Activated CD4-positive, alpha-beta T cell treated with anti-CD3 and anti-CD28 coated beads, Interleukin-2, amount 10 ng/mL, durations not matched to agents 7 days and 5 days (primary cell): ENCODE measurements around the gene ABR. TPM values are rescaled to one million over a fixed set of nuclear protein-coding genes. Genes with fewer than 3 reads are reported as not detected.
A peak's percentile ranks its signal among the peaks of the same experiment; 100 is the strongest.
"Not testable (repeated sequence)": the region's sequence is repeated elsewhere in the genome, so short reads cannot be mapped to it uniquely, and the experiment has no call there.

Experiments
- CTCF ChIA-PET: fragments of 350-600 bp; sonication (Branson Sonifier 250); formaldehyde crosslinking; loops from one replicate; lab custom pipeline; 2021; ENCODE audit warnings: antibody characterized with exemption; lab: Charles Lee
- POLR2A ChIA-PET: fragments of 350-600 bp; sonication (Branson Sonifier 250); formaldehyde crosslinking; loops from one replicate; lab custom pipeline; 2021; ENCODE audit warnings: antibody characterized with exemption; lab: Charles Lee
- DNase-seq: peaks from one replicate; pipeline ENCODE4 v3.0.0-alpha.2; 2020
- H3K27ac Mint-ChIP-seq: one replicate; pipeline ENCODE4 v1.8.0; 2021; ENCODE audit warnings: mild to moderate bottlenecking, moderate library complexity, mixed read lengths
- H3K27me3 Mint-ChIP-seq: one replicate; pipeline ENCODE4 v1.8.0; 2021; ENCODE audit warnings: mixed read lengths
- H3K36me3 Mint-ChIP-seq: one replicate; pipeline ENCODE4 v1.8.0; 2021; ENCODE audit warnings: low read depth, mixed read lengths
- H3K4me1 Mint-ChIP-seq: one replicate; pipeline ENCODE4 v1.8.0; 2021; ENCODE audit warnings: mixed read lengths
- H3K4me3 Mint-ChIP-seq: one replicate; pipeline ENCODE4 v1.8.0; 2021; ENCODE audit warnings: mild to moderate bottlenecking, moderate library complexity, mixed read lengths
- H3K9me3 Mint-ChIP-seq: one replicate; pipeline ENCODE4 v1.8.0; 2021; ENCODE audit warnings: mixed read lengths
- total RNA-seq, 2 experiments: library from RNA; stranded (reverse); gene quantifications; one replicate each; pipeline ENCODE4 v1.2.3, GENCODE V29; 2021

ABR gene
- total RNA-seq, 2 experiments from 2014 or later: 145 to 163 TPM

DNA sequence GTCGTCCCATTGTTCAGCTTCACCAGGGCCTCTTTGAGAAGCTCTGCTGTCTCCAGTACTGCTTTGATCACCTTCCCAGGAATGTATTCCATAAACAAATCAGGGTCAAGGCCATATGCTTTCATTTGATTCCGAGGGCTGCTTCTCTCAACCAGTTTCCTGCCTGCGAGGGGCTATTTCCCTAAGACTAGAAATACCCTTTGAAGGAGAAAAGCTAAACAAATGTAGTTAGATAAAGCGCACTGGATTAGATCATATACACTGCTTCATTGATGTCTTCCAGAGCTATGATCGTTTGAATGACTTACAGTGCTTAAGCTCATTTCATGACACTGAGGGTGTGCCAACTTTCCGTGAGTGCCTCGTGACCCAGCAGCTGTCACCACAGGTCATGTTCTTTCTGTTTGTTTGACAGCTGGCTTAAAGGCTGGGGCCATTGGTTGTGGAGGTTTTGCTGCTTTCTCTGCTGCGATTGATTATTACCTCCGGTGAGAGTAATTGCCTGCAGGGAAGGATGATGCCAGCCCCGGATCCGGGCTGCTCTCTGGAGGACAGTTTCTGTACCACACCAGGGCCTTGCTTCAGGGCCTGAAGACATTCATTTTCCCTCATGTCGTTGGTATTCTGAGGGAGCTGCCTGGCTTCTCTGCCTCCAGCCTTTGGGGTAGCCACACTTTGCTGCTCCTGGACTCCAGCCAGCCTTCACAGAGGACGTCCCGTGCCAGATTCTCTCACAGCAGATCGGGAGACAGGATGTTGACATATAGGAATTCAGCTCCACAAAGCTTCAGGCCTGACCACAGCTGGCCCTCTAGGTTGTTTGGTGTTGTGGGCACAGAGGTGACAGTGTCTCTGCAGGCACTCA lies 179.0 kb downstream of the ABR start:
- ChIA-PET CTCF (no interaction called here), POLR2A (no interaction called here)
- H3K27me3 Mint-ChIP-seq: no peaks in the 10 kb centered on the region
- DNase-seq: no peak
- peaks cover 29% of the 10 kb centered on the region for H3K36me3 Mint-ChIP-seq
- H3K4me3 Mint-ChIP-seq: no peak overlapping the region
- no peak overlapping the region for H3K27ac Mint-ChIP-seq
- no peaks in the 10 kb centered on the region for H3K9me3 Mint-ChIP-seq
- H3K4me1 Mint-ChIP-seq: peaks cover 33% of the 10 kb centered on the region

DNA sequence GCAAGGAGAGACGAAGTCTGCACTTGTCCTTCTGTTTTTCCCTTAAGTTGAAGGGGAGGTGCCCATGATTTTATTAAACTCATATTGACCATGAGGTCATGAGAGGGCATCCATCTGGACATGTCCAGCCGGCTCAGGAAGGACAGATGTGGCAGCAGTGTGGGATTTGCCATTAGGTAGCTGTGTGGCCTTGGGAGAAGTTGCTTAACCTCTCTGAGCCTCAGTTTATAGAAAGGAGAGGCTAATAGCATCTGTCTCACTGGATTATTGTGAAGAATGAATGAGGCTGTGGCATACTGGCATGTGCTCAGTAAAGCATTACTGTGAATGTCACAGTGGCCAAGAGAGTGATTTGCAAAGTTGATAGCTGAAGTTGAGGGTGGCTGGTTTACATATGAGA lies 181.7 kb downstream of the ABR start:
- Mint-ChIP-seq H3K4me1 (peaks cover 25% of the 10 kb centered on the region), H3K4me3 (peak overlapping the region; percentile 92)
- POLR2A ChIA-PET: no interaction called here

DNA sequence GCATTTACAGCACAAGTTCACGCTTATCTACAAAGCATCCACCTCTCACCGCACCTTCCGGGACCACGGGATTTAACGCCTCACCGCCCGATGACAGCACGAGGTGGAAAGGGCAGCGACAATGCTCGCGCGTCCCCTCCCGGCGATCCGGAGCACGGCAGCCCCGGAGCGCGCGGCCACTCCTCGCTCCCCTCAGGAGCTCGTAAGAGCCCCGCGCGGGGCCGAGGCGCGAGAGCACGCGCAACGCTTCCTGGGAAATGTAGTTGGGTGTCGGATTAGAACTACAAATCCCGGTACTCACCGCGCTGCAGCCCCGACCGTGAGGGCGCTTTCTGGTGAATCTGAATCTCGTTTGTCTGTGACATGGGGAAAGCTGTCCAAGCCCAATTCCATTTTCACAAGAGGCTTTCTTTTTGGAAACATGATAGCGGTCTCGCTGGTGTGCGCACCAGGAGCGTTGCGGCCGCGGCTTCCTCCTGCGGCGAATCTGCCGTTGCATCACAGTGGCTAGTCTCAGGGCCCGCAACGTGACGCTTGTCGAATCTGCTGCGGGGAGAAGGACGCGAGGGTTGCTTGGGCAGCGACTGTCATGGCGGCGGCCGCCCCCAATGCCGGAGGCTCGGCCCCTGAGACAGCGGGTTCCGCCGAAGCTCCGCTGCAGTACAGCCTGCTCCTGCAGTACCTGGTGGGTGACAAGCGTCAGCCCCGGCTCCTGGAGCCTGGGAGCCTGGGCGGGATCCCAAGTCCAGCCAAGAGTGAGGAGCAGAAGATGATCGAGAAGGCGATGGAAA lies 183.0 kb downstream of the ABR start, which contains the start of gene TIMM22:
TSS of gene TIMM22 (plus strand) at position 576 of the 791 bp plus-strand sequence. CDS start at position 590, 14 bp downstream.
- POLR2A ChIA-PET: interaction anchor here (0.6 to 0.8 kb wide), 3 partner anchors 16 to 315 kb away, joined by 3 to 5 read pairs (median 3); no protein-coding TSS in a partner anchor
- peaks cover 11% of the 10 kb centered on the region for H3K36me3 Mint-ChIP-seq
- DNase-seq: peak; percentile 93
- H3K4me3 Mint-ChIP-seq: peak within 1 kb of the TSS; percentile 92
- CTCF ChIA-PET: interaction anchor here (0.6 to 2.5 kb wide), 31 partner anchors 11 to 1004 kb away, joined by 3 to 31 read pairs (median 4); partner anchors contain the start of genes GLOD4, MRM3 and NXN
- peaks cover 9% of the 10 kb centered on the region for H3K9me3 Mint-ChIP-seq
- peaks cover 23% of the 10 kb centered on the region for H3K4me1 Mint-ChIP-seq
- H3K27me3 Mint-ChIP-seq: no peaks in the 10 kb centered on the region
- peak within 1 kb of the TSS; percentile 97 for H3K27ac Mint-ChIP-seq

More for the DNA sequence above, 181.7 kb downstream of the ABR start:
- CTCF ChIA-PET: interaction anchor here (1.9 kb wide), 1 partner anchor 10 kb away, joined by 8 read pairs; no protein-coding TSS in a partner anchor
- Mint-ChIP-seq H3K9me3 (peaks cover 9% of the 10 kb centered on the region), H3K27me3 (no peaks in the 10 kb centered on the region), H3K27ac (peak overlapping the region; percentile 97), H3K36me3 (peaks cover 20% of the 10 kb centered on the region)
- DNase-seq: no peak

DNA sequence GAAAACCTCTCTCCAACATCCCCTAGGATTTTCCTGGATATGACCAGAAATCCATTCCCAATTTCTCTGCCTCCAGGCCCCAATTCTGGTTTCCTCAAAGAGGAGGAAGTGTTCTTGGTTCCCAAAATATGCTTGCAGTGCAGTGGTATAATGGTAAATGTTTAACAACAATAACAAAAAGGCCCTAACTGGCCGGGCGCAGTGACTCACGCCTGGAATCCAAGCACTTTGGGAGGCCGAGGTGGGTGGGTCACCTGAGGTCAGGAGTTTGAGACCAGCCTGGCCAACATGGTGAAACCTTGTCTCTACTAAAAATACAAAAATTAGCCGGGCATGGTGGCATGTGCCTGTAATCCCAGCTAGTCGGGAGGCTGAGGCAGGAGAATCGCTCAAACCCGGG lies 184.5 kb downstream of the ABR start:
- H3K27ac Mint-ChIP-seq, DNase-seq, H3K27me3 Mint-ChIP-seq, H3K9me3 Mint-ChIP-seq, POLR2A ChIA-PET, H3K36me3 Mint-ChIP-seq, H3K4me3 Mint-ChIP-seq: not testable (repeated sequence)
- H3K4me1 Mint-ChIP-seq: peaks cover 23% of the 10 kb centered on the region
- CTCF ChIA-PET: interaction anchor here (2.5 kb wide), 1 partner anchor 14 kb away, joined by 31 read pairs; the partner anchor contains the start of gene NXN

DNA sequence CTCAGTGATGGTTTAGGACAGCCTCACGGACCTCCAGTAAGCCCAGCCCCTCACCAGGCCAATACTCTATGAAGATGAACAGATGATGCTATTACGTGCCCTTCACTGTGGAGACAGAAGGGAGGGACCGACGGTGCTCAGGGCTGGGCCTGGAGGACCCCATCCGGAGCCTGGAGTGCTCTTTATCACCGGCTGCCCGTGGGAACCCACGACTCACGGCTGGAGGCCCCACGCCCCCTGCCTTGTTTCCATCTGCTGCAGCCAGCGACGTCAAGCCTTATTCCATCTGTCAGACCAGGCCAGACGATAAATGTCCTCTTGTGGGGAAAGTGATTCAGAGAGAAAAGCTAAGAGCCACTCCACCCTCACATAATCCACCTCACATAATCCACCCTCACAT lies 186.8 kb downstream of the ABR start:
- H3K4me3 Mint-ChIP-seq: no peak overlapping the region
- H3K27me3 Mint-ChIP-seq: no peaks in the 10 kb centered on the region
- H3K9me3 Mint-ChIP-seq: peaks cover 9% of the 10 kb centered on the region
- DNase-seq: no peak
- peaks cover 9% of the 10 kb centered on the region for H3K4me1 Mint-ChIP-seq
- H3K27ac Mint-ChIP-seq: no peak overlapping the region
- no peaks in the 10 kb centered on the region for H3K36me3 Mint-ChIP-seq
- ChIA-PET POLR2A (no interaction called here), CTCF (interaction anchor here (0.6 to 0.9 kb wide), 3 partner anchors 12 to 213 kb away, joined by 3 to 4 read pairs (median 4); no protein-coding TSS in a partner anchor)

DNA sequence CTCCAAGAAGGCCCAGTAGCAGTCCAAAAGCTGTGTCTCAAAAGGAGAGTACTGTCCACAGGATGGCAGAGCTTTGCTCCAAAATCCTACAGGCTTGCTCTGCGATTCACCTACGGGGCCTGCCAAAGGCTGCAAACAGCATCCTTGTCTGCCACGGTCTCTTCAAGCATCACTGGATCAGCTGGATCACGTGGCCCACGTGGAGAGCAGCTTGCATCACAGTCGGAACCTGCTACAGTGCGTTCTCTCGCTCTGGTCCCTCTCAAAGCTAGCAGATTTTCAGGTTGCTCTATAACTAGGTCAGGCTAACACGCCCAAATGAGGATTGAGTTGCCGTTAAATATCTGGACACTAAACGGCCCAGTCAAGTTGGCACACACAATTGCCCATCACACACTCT lies 191.2 kb downstream of the ABR start:
- Mint-ChIP-seq H3K9me3 (no peaks in the 10 kb centered on the region), H3K4me1 (no peaks in the 10 kb centered on the region), H3K27me3 (no peaks in the 10 kb centered on the region), H3K36me3 (no peaks in the 10 kb centered on the region), H3K27ac (no peak overlapping the region), H3K4me3 (no peak overlapping the region)
- ChIA-PET POLR2A (no interaction called here), CTCF (interaction anchor here (0.7 kb wide), 1 partner anchor 12 kb away, joined by 5 read pairs; no protein-coding TSS in a partner anchor)
- no peak for DNase-seq

DNA sequence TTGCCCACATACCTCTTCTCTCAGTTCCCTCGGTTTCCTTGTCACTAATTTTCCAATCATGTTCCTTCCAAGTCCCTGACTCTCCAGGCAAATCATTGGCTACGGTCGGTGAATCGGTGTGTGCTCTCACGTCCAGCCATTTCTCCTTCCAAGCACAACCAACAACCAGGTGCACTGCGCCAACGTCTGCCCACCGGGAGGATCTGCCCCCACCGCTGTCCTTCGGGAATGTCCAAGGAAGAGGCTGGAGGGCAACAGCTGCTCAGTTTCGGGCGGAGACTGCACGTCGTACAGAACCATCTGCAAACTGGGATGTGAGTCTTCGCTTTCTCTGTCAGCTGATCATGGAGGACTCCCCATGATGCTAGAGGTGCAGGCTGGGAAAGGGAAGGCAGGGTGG lies 191.8 kb downstream of the ABR start:
- POLR2A ChIA-PET: no interaction called here
- DNase-seq: no peak

DNA sequence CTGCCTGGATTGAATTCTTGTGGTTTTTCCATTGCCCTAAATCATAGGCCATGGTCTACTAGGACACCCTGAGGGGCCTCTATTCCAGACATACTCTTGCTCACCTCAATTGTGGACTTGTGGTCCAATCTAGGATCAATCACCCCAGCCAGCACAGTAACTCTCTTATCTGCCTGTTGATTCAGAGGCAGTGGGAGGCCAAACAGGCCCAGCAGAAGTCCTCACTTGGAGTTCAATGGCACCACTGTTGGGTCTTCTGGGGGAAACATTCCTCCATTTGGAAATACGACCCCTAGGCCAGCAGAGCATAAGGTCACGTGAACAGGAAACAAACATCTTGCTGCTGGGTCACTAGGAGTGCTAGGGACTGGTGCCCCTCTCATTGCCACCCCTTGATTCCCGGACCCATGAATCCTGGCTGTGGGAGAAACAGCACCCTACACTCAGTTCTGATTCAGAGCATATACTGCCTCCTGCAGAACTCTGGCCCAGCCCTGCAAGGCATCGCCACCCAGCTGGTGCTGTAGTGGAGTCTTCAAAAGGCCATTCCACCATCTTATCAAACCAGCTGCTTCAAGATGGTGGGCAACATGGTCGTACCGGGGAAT lies 193.4 kb downstream of the ABR start:
- no peaks in the 10 kb centered on the region for H3K36me3 Mint-ChIP-seq
- ChIA-PET CTCF (interaction anchor here (1.1 to 1.2 kb wide), 2 partner anchors 11 to 256 kb away, joined by 3 to 4 read pairs; partner anchors contain the start of gene TIMM22), POLR2A (no interaction called here)
- no peaks in the 10 kb centered on the region for H3K27me3 Mint-ChIP-seq
- H3K4me1 Mint-ChIP-seq: no peaks in the 10 kb centered on the region
- no peak for DNase-seq
- no peaks in the 10 kb centered on the region for H3K9me3 Mint-ChIP-seq
- H3K27ac Mint-ChIP-seq: no peak overlapping the region
- no peak overlapping the region for H3K4me3 Mint-ChIP-seq

More for the DNA sequence above, 191.8 kb downstream of the ABR start:
- Mint-ChIP-seq H3K9me3 (no peaks in the 10 kb centered on the region), H3K27ac (no peak overlapping the region), H3K4me3 (no peak overlapping the region), H3K4me1 (no peaks in the 10 kb centered on the region), H3K27me3 (no peaks in the 10 kb centered on the region), H3K36me3 (no peaks in the 10 kb centered on the region)
- CTCF ChIA-PET: no interaction called here

DNA sequence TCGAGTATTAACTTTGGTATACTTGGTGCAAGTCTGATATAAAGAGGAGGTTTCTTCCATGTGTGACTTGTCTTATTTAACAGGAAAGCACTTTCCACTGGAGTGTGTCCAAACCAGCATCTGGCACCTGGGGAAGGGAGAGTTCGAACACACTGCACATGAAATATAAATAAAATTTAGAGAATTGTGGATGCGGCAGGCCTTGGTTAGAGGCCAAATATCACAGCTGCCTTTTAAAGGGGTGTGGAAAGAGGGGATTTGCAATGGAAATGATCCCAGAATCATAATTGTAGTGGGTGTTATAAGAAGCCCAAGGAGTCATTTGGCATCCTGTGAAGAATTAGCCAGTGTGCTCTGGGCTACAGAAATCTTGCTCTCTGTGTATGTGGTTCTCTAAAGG lies 195.9 kb downstream of the ABR start:
- H3K27ac Mint-ChIP-seq: no peak overlapping the region
- H3K4me1 Mint-ChIP-seq: peaks cover 13% of the 10 kb centered on the region
- H3K9me3 Mint-ChIP-seq: no peaks in the 10 kb centered on the region
- H3K4me3 Mint-ChIP-seq: no peak overlapping the region
- ChIA-PET POLR2A (no interaction called here), CTCF (no interaction called here)
- no peaks in the 10 kb centered on the region for H3K36me3 Mint-ChIP-seq
- no peaks in the 10 kb centered on the region for H3K27me3 Mint-ChIP-seq
- DNase-seq: no peak

DNA sequence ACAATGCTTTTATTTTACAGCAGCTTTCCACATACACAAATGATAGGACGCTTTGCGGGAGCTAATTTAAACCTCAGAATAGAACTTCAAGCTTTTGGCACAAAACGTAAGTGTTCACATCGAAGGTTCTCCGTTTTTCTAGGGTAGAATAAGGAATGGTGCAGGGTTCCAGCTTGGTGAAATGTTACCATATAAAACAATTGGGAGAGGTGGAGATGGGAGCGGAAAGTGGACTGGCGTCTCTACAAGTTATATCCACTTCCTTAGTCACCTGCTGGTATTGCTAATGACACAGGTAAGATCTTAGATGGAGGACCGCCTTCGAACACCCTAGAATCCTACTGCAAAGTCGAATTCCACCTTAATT lies 198.5 kb downstream of the ABR start:
- H3K27me3 Mint-ChIP-seq: peaks cover 21% of the 10 kb centered on the region
- H3K4me3 Mint-ChIP-seq: peak overlapping the region; percentile 65
- peaks cover 18% of the 10 kb centered on the region for H3K4me1 Mint-ChIP-seq
- CTCF ChIA-PET: interaction anchor here (0.7 to 4.3 kb wide), 22 partner anchors 9 to 575 kb away, joined by 3 to 31 read pairs (median 3); partner anchors contain the start of genes GLOD4, MRM3 and TIMM22
- POLR2A ChIA-PET: interaction anchor here (0.6 to 0.9 kb wide), 2 partner anchors 15 to 185 kb away, joined by 3 read pairs; partner anchors contain the start of gene TIMM22
- H3K9me3 Mint-ChIP-seq: no peaks in the 10 kb centered on the region
- no peak for DNase-seq
- H3K36me3 Mint-ChIP-seq: peaks cover 2% of the 10 kb centered on the region
- no peak overlapping the region for H3K27ac Mint-ChIP-seq

DNA sequence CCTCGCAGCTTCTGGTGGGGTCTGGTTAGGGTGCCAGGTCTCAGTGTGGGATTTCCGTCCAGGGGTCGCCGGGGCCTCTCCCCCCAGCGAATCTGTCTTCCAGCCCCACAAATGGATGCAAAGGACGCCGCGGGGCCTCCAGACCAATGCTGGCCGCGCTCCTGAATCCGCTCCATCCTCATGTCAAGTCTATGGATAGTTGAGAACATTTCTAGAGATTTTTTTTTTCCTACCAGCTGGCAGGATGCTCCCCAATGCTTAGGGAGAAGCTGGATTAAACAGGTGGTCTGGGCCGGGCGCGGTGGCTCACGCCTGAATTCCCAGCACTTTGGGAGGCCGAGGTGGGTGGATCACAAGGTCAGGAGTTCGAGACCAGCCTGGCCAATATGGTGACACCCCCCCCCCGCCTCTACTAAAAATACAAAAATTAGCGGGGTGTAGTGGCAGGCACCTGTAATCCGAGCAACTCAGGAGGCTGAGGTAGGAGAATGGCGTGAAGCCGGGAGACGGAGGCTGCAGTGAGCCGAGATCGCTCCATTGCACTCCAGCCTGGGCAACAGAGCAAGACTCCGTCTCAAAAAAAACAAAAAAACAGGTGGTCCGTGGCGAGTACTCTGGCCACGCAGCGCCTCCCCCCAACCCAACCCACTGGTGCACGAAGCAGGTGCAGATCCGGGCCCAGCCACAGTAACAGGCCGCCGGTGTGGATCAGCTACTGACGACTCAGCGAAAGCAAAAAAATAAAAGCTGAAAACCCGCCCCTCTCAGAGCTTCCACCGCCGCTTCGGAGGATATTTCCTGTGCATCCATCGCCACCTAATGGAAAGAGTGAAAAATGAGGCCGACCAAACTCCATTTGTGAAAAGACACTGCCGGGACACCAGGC lies 199.1 kb downstream of the ABR start:
- H3K27me3 Mint-ChIP-seq: peaks cover 27% of the 10 kb centered on the region
- ChIA-PET POLR2A (interaction anchor here (0.6 to 0.9 kb wide), 3 partner anchors 16 to 244 kb away, joined by 3 read pairs; partner anchors contain the start of gene TIMM22), CTCF (interaction anchor here (0.7 to 4.3 kb wide), 23 partner anchors 8 to 575 kb away, joined by 3 to 31 read pairs (median 3); partner anchors contain the start of genes GLOD4, MRM3 and TIMM22)
- no peaks in the 10 kb centered on the region for H3K9me3 Mint-ChIP-seq
- H3K27ac Mint-ChIP-seq: peak overlapping the region; percentile 79
- DNase-seq: peak; percentile 88
- H3K4me1 Mint-ChIP-seq: peaks cover 18% of the 10 kb centered on the region
- H3K4me3 Mint-ChIP-seq: peak overlapping the region; percentile 69
- H3K36me3 Mint-ChIP-seq: peaks cover 2% of the 10 kb centered on the region
